DMS53 treated with DMSO at 0.1 percent for 48 hours (cell line): Measurements from ENCODE around the gene CIB4.

Source experiments
- DNase-seq: peaks from one replicate; lab custom pipeline; 2025; ENCODE audit not compliant: unreplicated experiment; lab: John Stamatoyannopoulos, UW

The CIB4 gene

DNA sequence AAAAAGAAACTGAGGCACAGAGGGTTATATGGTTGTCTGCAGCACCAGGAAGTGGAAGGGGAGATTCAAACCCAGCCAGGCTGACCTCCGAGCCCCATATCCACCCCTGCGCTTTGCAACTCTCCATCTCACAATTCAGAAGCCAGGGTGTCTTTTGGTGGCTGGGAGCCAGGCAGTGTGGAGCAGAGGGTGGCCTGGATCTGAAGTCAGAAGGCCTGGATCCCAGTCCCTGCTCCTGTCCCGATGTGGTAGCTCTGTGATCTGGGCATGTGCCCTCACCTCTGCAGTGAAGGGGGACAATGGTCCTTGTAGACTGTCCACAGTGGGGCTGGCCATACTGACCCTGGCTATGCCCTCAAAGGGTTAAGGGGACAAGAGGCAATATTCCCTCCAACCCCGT, 57.0 kb downstream of the CIB4 start:
- no peak for DNase-seq

DNA sequence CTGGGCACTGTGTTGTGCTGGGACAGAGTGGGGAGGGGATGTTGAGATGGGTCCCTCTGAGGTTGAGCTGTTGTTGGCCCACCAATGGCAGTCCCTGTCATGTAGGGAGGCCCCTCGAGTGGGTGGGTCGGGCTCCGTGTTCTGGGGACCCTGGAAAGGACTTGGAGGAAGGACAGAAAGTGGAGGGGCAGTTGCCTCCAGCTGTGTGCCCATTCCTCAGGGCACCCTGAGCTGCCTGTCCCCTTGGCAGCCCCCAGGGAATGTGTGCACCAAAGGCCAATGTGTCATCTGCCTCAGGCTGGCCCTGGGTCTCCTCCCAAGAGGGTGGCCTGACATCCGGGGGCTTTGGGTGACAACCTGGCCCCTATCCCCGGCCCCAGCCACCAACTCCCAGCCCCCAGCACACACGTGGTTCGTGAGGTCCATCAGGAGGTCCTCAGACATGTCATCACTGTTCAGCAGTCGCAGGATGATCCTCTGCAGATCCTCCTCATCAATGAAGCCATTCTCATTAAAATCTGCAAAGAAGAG, 57.7 kb downstream of the CIB4 start:
- DNase-seq: no peak

DNA sequence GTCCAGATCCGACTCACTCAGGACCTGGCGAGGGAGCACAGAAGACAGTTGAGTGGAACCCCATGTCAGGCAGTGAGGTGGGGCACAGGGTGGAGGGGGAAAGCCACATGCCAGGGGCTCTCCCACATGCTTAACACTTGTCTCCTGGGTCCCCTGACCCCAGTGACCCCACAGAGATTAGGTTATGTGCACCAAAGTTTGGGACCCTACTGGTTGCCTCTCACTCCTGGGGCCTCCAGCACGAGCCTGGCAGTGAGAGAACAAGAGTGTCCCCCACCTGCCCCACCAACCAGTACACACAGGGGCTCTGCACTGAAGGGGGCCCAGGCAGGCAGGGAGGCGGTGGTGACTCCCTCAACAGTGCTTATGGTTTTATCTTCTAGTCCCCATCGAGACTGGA, 58.3 kb downstream of the CIB4 start:
- DNase-seq: no peak

DNA sequence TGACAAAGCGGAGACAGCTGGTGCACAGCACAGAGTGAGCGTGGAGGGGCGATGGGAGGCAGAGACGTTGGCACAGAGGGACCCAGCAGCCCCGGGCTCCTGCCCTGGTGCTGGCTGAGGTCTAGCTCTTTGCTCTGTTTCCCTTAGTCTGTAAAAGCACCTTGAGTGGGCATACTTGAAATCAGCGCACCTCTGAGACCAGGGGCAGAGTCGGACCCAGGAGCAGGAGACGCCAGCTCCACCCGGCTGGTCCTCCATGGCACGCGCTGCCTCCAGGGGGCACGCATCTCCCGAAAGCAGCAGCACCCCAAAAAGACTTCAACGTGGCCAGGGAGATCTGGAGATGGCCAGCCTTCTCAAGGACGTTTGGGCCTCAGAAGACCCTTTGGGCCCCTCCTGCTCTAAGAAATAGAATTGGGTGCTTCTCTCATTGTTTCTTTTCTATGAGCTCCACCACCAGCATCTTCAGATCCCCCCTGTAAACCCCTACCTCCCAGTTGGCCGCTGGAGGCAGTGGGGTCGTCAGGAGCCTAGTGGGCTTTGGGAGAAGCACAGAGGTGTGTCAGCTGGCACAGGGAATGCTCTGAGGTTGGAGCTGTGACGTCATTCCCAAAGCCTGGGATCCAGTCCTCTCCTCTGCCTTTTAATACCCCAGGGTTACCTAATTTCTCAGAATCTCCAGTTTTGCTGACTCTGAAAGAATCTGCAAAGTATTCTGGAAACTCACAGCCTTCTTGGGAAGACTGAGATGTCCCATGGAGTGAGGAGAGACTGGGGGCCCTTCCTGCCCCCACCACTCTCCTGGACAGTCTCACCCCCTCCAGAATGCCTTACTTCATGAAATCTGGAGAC, 58.9 kb downstream of the CIB4 start:
- no peak for DNase-seq

DNA sequence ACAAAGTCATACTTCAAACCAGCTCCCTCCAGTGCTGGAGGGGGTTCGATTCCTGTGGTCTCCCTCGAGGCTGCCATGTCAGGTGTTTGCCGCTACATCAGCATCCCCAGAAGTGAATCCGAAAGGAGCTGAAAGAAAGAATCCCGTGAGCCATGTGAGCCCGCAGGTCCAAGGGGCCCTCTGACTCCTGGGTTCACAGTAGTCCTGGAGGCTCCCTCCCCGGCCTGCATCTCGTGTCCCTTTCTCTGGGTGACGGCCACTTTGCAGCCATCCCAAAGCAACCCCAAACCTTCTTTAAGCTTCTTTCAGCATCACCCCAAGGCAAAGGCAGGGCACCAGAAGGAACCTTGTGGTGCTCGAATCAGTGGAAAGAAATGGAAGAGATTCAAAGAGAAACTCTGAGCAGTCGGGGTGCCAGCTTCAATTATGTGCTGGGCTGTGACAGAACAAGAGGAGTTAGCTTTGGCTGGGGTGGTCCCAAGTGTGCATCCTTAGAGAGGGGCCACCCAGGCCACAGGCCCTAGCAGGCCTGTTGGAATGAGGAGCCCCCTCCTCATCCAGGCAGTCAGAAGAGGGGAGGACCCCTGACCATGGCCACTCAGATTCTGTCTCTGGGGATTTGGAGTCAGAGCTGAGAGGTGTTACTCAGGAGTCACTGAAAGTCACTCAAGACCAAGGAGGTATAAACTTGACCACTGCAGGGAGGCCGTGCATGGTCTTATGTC, 59.7 kb downstream of the CIB4 start:
- no peak for DNase-seq

DNA sequence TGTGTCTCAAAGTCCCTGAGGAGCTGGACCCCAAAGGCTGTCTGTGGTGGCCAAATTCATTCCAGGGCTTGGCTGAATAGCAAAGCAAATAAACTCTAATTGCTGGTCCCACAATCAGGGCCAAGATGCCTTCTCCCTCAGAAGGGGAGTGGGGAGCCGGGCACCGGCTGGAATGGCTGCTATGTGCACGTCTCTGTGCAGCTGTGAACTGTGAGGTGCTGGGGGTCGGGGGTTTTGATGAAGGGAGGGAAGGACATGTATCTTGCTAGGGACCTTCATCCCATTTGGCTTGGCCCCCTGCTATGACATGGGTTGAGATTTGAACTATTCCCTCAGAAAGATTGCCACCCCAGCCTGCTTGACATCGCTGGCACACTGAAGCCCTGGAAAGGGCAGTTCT, 60.4 kb downstream of the CIB4 start:
- DNase-seq: no peak

DNA sequence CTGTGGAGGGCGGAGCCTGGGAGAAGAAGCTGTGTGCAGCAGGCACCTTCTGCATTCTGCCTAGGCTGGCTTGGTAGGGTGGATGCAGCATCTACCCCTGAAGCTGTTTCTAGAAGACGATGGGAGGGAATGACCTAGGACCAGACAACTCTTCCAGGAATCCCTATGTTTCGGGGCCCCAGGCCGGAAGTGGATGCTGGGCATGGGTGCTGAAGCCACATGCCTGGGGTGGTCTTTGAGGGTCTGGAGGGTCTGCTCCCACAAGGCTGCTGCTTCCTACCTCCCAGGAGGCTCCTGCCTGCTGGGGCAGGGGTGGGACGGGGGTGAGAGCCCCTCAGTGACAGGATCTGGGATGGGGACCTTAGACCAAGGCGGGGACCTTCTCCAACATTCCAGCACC, 61.0 kb downstream of the CIB4 start:
- DNase-seq: no peak

DNA sequence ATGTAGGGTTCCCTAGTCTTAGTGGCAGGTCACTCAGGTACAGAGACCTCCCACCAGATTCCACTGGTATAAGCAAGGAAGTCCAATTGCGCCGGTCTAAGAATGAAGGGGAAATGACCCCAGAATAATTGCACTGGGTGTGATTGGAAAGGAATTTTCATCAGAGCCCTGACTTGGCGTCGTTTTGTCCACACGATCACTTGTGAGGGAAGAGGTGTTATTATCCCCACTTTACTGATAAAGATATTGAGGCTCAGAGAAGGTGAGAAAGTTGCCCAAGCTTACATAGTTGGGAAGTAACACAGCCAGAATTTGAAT, 61.5 kb downstream of the CIB4 start:
- no peak for DNase-seq

DNA sequence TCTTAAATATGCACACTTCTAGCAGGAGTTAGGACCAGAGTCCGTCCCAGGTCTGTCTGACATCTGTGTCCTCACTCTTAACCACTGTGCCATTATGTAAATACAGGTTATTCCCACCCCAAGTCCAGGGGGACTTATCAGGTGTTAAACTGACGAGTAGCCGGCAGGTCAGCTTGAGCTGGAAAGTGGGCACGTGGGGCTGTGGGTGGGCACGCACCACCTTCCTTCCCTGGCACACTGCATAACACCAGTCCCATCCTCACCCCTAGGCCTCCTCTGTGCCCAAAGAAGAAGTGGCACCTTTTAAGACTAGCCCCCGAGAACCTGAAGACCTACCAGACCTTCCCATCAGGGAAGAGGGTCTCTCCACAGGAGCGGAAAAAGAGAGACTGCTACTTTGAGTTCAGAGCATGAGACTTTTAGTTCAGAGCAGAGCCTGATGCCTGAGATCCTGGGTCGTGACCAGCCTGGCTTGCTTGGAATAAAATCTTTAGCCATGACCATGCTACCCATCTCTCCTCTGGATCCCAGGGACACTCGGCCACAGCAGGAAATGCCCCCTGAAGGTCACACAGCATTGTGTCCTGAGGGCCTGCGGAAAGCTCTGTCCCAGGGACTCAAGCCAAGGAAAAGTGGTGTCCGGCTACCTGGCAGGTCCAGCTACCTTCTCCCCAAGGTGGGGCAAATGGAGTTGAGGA, 62.0 kb downstream of the CIB4 start:
- DNase-seq: no peak

DNA sequence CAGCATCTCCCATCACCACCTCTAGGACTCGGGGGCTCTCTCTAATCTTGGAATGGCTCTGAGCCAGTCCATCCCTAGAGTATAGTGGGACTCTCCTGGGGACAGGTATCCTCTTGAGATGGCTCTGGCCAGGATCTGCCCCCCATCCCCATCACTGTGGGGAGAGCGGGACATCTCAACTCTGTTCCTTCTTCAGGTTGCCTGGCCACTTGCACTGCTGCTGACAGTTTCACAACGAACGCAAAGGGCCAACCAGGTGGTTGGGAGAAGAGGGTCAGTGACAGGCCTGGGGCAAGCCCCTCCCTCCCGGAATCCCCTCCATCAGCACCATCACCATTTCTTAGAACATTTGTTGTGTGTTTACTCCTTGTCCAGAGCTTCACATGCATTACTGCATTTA, 62.6 kb downstream of the CIB4 start:
- no peak for DNase-seq

DNA sequence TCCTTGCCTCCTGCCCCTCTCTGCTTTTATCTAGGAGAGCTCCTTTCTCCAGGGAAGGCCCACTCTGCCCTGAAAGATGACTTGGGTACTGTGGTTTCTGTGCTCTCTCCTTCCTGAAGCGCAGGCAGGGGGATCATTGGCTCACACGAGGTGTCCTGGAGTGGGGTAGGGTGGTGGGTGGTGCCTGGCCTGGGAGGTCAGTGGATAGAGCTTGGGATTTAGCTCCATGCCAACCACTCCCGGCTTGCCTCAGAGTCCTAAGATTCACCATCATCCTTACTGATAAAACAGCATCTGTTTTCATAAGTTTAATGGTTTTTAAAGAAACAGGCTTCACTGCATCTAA, 63.1 kb downstream of the CIB4 start:
- DNase-seq: no peak

DNA sequence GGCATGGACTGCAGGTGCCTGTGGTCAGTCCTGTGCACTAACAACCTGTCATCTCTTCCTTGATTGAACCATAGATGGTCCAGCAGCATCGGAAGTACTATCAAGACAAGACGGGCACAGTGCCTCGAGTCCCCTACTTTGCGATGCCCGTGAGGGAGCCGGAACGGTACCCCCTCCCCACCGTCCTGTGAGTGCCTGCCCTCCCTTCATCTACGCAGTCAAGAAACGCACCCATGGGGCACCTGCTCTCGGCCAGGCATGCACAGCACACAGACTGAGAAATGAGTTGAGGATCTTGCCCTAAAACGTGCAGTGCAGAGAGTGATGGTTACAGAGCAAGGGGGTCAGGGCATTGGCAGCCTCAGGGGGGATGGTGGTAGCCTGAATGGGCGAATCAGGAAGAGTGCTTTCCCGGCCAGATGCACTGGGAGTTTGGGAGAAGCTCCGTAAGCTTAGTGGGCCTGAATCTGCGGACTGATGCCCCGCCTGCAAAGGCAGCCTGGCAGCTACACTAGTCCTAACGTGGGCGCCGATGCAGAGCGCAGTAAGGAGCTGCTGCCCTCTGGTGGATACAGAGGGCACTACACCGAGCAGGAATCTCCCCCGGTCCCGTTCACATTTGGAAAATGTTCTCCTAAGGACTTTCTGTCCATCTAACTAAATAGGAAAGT, 63.6 kb downstream of the CIB4 start:
- peak; percentile 39 for DNase-seq

DNA sequence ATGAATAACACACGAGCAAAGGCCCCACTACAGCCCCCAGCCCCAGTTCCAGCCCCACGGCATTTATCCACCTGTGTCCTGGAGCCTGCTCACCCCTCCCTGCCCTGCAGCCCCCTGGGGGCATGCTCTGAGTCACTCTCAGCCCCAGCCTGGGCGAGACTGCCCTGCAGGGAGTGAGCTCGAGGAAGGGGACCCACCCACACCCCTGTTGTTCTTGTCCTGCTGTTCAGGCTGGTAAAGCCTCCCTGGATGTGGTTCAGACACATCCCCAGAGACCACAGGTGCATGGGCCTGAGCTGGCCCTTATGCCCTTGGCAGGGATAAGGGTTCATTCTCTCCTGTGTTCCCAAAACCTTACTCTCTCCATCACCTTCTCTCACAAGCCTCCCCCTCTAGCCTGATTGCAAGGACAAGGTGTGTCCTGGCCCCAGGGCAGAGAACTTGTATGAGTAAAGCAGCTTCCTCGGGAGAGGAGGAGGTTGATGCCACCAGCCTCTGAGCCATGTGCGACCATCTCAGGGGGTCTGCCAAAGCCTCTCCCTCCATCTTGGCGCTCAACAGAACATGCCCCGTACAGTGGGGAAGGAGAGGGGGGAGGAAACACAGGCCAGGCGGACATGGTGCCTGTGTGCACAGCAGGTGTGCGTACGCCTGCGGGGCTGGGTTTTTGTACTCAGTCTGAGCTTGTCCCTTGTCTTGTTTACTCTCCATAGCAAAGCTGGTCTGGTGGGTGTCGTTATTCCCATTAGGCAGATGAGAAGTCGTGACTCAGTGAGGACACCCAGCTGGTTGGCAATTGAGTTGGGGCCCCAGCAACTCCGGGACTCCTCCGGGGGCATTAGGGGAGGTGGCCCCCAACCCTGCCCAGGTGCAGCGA, 64.4 kb downstream of the CIB4 start:
- no peak for DNase-seq

DNA sequence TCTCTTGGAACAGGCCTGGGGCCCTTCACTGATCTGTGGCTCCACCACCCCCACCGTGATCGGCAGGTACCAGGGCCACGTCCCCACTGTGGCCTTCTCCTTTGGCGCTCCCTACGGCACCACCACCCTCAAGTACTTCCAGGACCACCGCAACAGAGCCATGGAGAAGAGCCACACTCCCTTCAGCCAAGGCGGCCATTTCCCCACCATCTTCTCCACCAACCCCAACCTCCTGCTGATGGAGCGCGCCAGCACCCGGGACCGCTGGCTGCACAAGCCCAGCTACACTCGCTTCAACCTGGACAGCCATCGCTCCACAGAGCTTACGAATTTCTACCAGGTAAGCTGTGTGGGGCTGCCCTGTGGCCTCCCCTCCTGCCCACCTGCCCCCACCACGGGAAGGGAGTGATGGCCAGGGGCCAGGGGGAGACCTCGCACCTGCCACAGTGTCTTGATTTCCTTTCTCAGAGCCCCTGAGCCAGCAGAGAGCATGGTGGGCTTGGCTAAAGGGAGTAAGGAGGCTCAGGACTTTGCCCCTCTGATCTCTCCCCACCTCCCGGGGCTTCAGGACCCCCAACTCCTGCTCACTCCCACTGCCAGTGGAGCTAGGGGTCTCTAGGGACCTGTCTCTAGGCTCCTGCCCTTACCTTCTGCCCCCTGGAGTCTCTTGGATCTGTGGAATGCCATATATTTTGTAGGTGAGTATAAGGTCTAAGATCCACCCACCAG, 65.2 kb downstream of the CIB4 start:
- no peak for DNase-seq

DNA sequence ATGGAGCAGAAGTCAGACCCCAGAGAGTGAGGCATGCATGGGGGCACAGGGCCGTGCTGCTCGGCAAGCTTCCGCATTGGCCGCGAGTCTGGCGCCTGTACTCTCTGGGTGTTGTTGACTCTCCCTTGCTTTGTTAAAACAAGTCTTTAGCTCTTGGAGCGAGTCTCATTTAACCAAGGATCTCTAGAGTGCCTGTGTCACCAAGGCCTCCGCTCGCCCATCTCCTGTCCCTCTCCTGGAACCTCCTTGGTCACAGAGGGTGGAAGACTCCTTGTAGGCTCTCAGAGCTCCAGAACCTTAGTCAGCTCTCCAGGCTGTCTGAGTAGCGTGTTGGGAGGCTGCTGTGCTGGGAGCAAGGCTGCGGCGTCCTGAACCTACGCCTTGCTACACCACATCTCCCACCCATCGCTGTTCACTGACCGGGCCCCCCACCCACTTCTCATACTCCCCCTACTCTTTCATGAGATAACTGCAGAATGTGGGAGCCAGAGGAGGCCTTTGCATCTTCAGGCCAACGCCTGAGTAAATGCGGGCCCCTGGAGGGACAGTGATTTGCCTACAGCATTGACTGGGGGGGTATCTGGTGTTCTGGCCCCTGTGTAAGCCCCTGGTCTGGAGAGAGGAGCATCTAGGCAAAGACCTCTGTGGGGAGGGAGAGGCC, 66.1 kb downstream of the CIB4 start:
- no peak for DNase-seq

DNA sequence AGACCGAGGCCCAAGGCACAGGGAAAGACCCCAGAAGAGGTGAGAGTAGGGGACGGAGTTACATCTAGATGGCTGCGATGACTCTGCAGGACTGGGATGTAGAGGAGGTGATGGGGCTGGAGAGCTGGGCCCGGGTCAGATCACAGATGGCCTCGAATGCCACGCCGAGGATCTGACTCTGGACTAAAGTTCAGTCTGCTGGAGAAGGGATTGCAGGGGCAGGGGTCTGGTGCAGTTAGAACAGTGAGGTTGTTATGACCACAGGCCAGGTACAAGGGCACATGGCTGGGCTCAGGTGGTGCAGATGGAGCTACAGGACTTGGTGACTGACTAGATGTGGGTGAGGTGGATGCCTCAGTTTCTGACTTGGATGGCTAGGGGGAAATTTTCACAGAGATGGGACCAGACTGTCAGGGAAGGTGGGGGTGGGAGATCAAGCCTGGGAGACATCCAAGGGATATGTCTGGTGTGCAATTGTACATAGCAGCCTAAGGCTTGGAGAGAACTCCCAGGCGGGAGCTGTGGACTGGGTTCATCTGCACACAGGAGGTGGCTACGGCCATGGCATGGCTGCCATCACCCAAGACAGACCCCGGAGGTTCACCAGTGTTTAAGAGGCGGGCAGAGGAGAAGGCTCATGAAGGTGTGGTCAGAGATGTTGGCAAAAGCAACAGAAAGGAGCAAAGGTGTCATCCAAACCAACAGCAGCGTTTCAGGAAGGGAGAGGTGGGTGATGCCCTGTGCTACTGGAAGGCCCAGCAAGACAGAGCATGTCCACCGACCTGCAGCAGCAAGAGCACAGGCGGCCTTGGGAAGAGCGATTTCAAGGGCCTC, 66.9 kb downstream of the CIB4 start:
- DNase-seq: no peak

DNA sequence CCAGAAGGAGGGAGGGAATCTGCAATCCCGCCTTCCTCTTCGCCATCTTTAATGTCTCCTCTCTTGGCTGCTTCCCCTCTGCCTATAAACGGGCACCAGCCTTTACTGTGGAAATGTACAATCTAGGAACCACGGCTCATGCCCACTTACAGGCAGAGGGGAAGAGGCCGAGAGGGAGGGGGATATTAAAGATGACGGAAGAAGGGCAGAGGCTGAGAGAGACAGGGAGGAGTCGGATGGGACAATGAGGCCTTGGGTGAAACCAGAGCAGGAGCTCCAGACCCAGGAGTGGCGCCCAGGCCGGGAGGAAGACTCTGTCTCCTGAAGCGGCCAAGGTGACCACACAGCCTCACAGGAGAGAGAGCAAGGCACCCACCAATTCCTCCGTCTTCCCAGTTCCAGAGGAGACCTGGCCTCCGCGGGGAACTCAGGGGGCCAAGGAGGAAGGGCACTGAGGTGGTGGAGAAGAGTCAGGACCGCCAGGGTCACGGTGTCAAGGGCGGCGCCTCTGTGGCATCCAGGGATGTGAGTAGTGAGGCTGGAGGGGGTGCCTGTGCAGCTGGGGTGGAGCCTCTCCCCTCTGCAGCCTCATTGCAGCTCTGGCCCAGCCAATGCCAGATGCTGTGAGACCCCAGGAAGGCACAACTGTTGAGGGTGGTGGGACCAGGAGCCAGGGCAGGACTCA, 67.8 kb downstream of the CIB4 start:
- DNase-seq: no peak

DNA sequence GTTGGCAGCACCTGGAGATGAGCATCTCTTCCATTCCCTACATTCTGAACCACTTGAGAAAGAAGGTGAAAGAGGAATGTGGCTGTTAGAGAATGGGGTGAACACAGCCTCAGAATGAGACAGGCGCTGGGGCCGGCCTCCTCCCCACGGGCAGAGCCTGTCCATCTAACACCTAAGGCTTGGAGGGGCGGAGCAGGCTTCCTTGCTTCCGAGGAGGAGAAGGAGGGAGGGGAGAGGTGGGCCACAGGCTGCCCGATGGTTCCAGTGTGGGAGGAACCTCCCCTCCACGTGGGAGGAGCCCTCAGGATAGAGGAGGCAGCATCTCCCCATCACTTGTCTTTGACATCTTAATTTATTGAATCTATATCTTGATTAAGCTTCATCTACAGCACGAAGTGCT, 68.6 kb downstream of the CIB4 start:
- DNase-seq: no peak
